ENCODE measurements around the gene THOC5. TPM values are rescaled to one million over a fixed set of nuclear protein-coding genes. Genes with fewer than 3 reads are reported as not detected.
A peak's percentile ranks its signal among the peaks of the same experiment; 100 is the strongest.

THOC5 gene
- total and polyA plus RNA-seq, 8 donors: 18.2 to 123 (median 33.7) TPM

DNA sequence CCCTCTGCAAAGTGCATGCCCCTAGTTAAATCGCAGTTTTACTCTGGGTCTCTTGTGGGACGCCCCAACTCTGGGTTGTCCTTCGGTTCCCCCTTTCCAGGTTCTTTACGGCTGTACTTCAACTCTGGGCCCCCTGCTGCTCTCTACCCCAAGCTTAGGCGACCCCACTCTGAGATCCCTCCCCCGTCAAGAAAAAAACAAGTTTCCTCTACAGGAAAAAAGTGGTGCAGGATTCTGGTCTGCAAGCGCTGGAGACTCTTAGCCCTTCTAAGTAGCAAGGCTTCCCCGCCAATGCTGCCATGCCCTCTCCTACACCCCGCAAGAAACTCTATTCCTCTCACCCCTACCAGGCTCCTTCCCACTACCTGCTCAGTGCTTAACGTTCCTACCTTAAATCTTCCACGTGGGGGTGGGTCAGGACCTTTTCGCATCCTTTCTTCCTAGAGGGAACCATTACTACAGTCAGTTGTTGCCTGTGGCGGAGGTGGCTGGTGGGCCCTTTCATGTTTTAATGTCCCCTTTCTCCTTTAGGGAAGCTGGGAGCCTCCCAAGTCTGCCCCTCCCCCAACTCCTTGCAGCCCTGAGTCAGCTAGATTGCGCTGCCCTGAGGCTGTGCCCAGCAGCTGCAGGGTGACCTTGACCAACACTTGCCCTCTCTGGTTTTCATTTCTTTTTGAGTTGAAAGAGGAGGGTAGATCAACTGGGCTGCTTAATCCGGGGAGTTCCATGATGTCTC, 72.1 kb downstream of the THOC5 start:
- no peaks in the 10 kb centered on the region for H3K36me3 ChIP-seq
- peak overlapping the region in 3 of 4 donors; percentile 7 to 37 (median 33) for H3K4me3 ChIP-seq
- no peak overlapping the region for H3K27ac ChIP-seq
- peaks cover 25 to 70% (median 52%) of the 10 kb centered on the region in 3 donors for H3K27me3 ChIP-seq
- peak in 1 of 2 donors; percentile 52 for DNase-seq
- H3K4me1 ChIP-seq: peaks cover 12 to 33% (median 20%) of the 10 kb centered on the region in 4 donors
- 18 to 26% (median 19%) methylated on average over 14 to 15 of the region's 15 CpGs for WGBS, 5 donors
- intact Hi-C loops (cut with DNase I; ENCODE audit: low total_unique reads): no loop called here
- H3K9me3 ChIP-seq: no peaks in the 10 kb centered on the region
- TF ChIP-seq POLR2AphosphoS5 (IDR thresholded peaks at IDR 0.05) (no peak), POLR2A (IDR thresholded peaks at IDR 0.05) (no peak), EP300 (IDR thresholded peaks at IDR 0.05) (no peak)
- TF ChIP-seq, protein P1, sequence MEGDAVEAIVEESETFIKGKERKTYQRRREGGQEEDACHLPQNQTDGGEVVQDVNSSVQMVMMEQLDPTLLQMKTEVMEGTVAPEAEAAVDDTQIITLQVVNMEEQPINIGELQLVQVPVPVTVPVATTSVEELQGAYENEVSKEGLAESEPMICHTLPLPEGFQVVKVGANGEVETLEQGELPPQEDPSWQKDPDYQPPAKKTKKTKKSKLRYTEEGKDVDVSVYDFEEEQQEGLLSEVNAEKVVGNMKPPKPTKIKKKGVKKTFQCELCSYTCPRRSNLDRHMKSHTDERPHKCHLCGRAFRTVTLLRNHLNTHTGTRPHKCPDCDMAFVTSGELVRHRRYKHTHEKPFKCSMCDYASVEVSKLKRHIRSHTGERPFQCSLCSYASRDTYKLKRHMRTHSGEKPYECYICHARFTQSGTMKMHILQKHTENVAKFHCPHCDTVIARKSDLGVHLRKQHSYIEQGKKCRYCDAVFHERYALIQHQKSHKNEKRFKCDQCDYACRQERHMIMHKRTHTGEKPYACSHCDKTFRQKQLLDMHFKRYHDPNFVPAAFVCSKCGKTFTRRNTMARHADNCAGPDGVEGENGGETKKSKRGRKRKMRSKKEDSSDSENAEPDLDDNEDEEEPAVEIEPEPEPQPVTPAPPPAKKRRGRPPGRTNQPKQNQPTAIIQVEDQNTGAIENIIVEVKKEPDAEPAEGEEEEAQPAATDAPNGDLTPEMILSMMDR (IDR thresholded peaks at IDR 0.05): no peak

DNA sequence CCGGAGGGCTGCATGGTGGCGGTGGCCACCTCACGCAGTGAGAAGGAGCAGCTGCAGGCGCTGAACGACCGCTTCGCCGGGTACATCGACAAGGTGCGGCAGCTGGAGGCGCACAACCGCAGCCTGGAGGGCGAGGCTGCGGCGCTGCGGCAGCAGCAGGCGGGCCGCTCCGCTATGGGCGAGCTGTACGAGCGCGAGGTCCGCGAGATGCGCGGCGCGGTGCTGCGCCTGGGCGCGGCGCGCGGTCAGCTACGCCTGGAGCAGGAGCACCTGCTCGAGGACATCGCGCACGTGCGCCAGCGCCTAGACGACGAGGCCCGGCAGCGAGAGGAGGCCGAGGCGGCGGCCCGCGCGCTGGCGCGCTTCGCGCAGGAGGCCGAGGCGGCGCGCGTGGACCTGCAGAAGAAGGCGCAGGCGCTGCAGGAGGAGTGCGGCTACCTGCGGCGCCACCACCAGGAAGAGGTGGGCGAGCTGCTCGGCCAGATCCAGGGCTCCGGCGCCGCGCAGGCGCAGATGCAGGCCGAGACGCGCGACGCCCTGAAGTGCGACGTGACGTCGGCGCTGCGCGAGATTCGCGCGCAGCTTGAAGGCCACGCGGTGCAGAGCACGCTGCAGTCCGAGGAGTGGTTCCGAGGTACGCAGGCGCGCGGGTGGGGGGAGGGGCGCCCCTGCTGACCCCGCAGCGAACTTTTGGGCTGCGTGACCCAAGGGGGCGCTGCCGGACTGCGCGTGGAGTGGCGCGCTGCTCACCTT, 72.9 kb downstream of the THOC5 start:
- peak in 1 of 2 donors; percentile 92 for DNase-seq
- Histone ChIP-seq H3K27me3 (peaks cover 25 to 77% (median 52%) of the 10 kb centered on the region in 3 donors), H3K4me3 (peak overlapping the region; percentile 7 to 37 (median 24)), H3K9me3 (no peaks in the 10 kb centered on the region), H3K4me1 (peaks cover 12 to 33% (median 20%) of the 10 kb centered on the region in 4 donors), H3K27ac (no peak overlapping the region), H3K36me3 (no peaks in the 10 kb centered on the region)
- WGBS, 5 donors: 10 to 23% (median 18%) methylated on average over 29 to 107 of the region's 107 CpGs
- intact Hi-C loops (cut with DNase I; ENCODE audit: low total_unique reads): no loop called here
- no peak for TF ChIP-seq EP300 (IDR thresholded peaks at IDR 0.05)
- TF ChIP-seq POLR2AphosphoS5 (IDR thresholded peaks at IDR 0.05): no peak
- TF ChIP-seq, protein P1 (IDR thresholded peaks at IDR 0.05): no peak
- no peak for TF ChIP-seq POLR2A (IDR thresholded peaks at IDR 0.05)

DNA sequence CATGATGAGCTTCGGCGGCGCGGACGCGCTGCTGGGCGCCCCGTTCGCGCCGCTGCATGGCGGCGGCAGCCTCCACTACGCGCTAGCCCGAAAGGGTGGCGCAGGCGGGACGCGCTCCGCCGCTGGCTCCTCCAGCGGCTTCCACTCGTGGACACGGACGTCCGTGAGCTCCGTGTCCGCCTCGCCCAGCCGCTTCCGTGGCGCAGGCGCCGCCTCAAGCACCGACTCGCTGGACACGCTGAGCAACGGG, 73.4 kb downstream of the THOC5 start:
- DNase-seq: no peak
- intact Hi-C loops (cut with DNase I; ENCODE audit: low total_unique reads): no loop called here
- H3K4me1 ChIP-seq: peaks cover 12 to 33% (median 20%) of the 10 kb centered on the region in 4 donors
- H3K27me3 ChIP-seq: peaks cover 25 to 82% (median 56%) of the 10 kb centered on the region in 3 donors
- TF ChIP-seq, protein P1 (IDR thresholded peaks at IDR 0.05): no peak
- TF ChIP-seq POLR2AphosphoS5 (IDR thresholded peaks at IDR 0.05): no peak
- no peak for TF ChIP-seq EP300 (IDR thresholded peaks at IDR 0.05)
- H3K27ac ChIP-seq: no peak overlapping the region
- no peaks in the 10 kb centered on the region for H3K9me3 ChIP-seq
- no peaks in the 10 kb centered on the region for H3K36me3 ChIP-seq
- peak overlapping the region; percentile 7 to 37 (median 24) for H3K4me3 ChIP-seq
- 0 to 10% (median 7%) methylated on average over 6 to 39 of the region's 39 CpGs for WGBS, 5 donors

DNA sequence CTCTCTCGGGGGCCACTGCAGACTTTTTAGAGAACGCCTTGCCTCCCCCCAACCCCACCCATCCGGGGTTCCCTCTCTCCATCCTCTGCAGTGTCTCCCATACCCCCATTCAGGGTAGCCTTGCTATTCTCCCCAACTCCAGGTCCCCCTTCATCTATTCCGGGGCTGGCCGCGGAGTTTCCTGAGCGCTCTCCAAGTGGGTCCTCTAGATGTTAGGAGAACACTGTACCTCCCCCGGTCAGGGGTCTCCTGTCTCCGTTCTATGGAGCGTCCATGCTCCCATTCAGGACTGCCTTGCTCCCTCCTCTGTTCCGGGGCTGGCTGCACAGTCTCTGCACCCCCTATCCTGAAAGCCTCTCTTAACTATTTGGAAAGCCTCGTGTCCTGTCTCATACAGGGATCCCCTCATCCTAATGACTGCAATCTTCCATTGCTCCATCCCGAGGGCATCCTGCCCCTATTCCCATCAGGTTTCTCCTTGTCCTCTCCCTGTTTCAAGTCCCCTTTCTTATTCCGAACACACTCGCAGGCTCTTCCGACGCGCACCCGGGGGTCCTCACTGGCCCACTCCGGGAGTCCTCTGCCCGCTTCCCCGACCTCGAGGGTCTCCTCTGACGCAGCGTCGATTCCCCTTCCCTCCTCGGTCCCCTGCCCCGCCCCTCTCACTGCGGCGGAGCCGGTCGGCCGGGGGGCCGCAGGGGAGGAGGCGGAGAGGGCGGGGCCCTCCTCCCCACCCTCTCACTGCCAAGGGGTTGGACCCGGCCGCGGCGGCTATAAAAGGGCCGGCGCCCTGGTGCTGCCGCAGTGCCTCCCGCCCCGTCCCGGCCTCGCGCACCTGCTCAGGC, 73.9 kb downstream of the THOC5 start, which contains the start of gene NEFH:
TSS of gene NEFH (plus strand) at position 802 of the 845 bp plus-strand sequence. CDS start 45 bp downstream, outside the sequence.
- Histone ChIP-seq H3K27ac (no peak within 1 kb of the TSS), H3K9me3 (no peaks in the 10 kb centered on the region), H3K36me3 (no peaks in the 10 kb centered on the region), H3K4me1 (peaks cover 12 to 33% (median 20%) of the 10 kb centered on the region in 4 donors), H3K27me3 (peaks cover 25 to 88% (median 56%) of the 10 kb centered on the region in 3 donors), H3K4me3 (peak within 1 kb of the TSS; percentile 7 to 37 (median 24))
- 7 to 13% (median 8%) methylated on average over 24 to 48 of the region's 48 CpGs for WGBS, 5 donors
- no peak for TF ChIP-seq POLR2A (IDR thresholded peaks at IDR 0.05)
- no peak for TF ChIP-seq EP300 (IDR thresholded peaks at IDR 0.05)
- no peak for TF ChIP-seq POLR2AphosphoS5 (IDR thresholded peaks at IDR 0.05)
- TF ChIP-seq, protein P1 (IDR thresholded peaks at IDR 0.05): no peak
- peak in 1 of 2 donors; percentile 44 for DNase-seq
- intact Hi-C loops (cut with DNase I; ENCODE audit: low total_unique reads): no loop called here
